Stimulated activated CD8-positive, alpha-beta memory T cell treated with anti-CD3 and anti-CD28 coated beads, Interleukin-4, amount 100 ng/mL, for 48 hours (primary cell): ENCODE measurements around the gene PNMA6E.

Source experiments
- DNase-seq: peaks from one replicate; pipeline ENCODE4 v3.0.0-alpha.2; 2020

PNMA6E gene

DNA sequence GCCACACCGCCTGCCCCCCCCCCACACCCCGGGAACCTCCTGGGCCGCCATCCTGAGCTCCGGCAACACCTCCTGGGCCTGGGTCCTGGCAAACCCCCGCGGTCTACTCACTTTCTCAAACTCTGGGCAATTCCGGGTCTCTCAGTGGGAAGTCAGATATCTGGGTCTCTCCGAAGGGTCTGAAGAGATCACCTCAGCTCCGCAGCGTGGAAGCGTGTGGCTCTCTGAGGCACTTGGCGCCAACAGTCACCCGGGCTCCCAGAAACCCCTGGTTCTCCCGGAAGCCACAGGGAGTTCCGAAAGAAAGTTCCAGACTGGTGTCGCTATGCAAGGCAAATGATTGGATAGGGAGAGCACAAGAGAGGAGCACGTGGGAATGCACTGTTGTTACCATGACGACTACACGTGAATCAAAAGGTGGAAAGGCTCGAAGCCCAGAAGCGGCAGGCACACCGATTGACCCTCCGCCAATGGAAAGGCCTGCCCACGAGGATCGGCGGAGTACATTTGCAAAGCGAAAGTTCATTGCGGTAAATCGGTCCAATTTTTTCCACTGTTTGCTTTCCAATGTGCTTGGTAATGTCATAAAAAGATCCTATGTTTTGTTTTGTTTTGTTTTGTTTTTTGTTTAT lies at the start of gene PNMA6E:
Gene PNMA6E, minus strand, starts transcription at position 218 of the 632 bp plus-strand sequence. CDS start 2,501 bp downstream, outside the sequence.
- no peak for DNase-seq

DNA sequence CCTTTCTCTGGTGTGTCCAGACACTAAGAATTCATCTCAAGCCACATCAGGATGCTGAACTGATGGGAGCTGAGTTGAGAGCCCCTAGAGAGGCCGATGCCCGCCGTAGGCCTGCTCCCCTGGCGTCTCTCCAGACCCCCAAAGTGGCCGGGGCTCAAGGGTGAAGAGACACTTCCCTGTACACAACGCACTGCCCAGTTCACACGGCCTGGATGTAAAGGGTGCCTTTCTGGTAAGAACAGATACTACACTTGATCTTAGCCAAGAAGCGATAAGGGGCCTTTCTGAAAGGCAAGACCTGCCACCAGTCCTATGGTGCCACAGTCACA lies 49.8 kb upstream of the PNMA6E start:
- no peak for DNase-seq

- DNase-seq, result no peak
Measured at GRCh38 chrX:153450114-153450948, 49.2 kb upstream of the PNMA6E start.

DNA sequence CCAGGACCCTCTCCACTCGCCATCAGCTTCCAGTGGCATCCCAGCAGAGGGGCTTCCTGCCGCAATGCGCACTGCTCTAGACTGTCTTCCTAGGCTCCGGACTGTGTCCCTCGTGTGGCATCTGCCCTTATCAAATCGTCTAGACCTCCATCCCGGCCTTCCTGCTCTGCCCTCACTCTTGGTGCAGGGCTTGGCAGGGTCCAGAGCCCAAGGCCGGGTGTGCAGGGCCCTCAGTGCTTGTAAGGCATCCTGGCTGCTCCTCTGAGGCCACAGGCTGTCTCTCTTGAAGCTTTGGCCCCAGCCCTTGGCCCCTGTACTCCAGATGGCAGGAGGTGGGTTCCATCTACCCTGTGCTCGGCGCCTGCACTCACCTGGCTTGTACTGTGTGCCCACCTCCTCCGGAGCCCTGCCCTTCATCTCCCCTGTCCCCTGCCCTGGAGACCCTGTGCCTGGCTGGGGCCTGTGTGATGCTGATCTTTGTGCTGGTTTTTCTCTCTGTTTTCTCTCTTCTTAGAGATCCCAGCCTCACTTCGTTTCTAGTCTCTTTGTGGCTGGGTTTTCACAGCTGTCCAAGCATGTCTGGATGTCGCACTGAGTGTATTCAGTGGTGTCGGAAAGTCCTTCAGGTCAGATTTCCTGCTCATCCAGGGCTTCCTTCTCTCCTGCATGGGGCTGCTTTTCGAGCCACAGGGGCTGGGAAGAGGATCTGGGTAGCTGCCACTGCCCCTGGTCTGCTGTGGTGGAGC lies 48.4 kb upstream of the PNMA6E start:
- DNase-seq, result no peak

DNA sequence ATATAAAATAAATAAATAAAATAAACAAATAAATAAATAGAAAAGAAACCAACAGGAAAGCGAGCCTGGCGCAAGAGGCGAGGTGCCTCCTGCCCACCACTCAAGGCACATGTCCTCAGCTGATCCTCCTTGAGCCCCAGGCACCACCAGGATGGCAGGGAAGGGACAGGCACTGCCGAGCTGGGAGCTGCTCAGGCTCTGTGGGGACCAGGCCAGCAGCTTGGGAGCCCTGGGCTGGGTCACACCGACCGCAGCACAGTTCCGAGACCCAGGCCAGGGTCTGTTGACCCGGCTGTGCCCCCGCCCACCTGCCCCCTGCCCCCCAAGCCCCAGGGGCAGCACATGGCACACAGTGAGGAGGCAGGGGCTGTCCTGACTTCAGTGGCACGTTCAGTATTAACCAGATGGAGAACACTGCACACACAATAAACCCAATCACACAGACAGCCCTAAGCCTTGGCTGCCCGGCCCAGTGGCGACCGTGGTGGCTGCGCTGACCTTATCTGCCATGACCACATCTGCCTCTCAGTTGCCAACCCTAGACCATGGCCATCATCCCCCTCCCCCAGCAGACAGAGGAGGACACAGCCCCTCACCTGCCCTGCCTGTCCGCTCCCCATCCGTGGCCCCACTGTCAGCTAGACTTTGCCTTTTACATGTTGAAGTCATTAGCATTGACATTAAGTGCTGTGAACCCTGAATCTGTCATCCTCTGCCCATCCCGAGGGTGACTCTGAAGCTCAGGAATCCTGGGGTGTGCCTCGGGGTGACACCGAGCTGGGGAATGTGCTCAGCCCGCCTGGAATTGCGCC lies 47.6 kb upstream of the PNMA6E start:
- no peak for DNase-seq

DNA sequence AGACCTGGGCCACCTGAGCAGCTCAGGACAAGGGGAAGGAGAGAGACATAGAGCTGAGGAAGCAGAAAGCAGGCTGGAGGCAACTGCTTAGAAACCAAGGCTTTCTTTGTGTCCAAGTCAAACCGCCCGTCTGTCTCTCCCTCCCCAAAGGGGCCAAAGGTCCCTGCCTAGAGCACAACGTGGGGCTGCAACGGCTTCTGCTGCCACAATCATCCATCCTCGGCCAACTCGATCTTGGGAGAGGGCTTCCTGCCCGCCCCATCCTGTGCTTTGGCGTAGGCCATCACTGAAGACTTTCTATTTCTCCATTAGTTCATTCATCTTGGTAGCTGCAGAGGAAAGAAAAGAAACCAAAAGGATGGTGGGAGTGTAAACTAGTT lies 46.4 kb upstream of the PNMA6E start:
- DNase-seq, result no peak

DNA sequence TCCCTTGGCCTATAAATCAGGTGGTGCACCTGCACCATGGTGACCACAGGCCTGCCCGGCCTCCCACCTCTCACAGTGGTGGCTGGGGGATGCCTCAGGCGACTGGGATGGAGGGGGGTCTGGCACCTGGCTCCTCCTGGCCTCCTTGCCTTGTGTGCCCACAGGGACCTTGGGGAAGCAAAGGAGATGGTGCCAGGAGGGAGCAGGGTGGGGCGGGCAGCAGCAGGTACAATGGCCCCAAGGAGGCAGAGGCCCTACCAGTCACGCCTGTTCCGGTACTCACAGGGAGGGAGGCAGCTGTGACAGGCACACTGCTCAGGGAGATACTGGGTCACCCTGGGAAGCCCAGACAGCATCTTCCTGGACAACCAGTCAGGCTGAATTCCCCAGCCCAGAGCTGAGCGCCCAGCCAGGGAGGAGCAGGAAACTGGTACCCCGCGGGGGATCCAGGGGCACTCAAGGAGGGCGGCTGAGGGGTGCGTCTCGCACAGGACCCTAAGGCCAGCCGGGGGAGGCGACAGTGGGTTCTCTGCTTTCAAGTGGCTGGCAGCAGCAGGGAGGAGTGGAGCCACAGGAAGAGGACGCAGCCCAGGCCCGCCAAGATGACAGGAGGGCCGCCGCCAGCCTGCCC lies 45.9 kb upstream of the PNMA6E start:
- no peak for DNase-seq

DNA sequence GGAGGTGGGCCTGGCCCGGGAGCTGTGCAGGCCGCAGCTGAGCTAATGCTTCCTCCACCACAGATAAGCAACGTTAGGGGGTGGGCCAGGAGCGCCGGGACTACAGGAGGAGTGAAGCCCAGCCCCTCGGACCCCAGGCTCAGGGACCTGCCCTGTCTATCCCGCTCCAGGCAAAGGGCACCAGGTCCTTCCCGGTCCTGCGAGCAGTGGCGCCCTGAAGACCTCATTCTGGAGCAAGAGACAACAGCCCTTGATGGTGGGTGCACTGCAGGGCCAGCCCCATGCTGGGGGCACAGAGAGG lies 45.4 kb upstream of the PNMA6E start:
- no peak for DNase-seq

- DNase-seq, result no peak
Measured at GRCh38 chrX:153445856-153446635, 44.9 kb upstream of the PNMA6E start, which contains the start of gene TREX2. TREX2 (minus strand) TSS chrX:153446056; CDS start chrX:153445430, 626 bp downstream.

GRCh38 chrX:153445106-153445855 lies 44.1 kb upstream of the PNMA6E start:
- no peak for DNase-seq

DNA sequence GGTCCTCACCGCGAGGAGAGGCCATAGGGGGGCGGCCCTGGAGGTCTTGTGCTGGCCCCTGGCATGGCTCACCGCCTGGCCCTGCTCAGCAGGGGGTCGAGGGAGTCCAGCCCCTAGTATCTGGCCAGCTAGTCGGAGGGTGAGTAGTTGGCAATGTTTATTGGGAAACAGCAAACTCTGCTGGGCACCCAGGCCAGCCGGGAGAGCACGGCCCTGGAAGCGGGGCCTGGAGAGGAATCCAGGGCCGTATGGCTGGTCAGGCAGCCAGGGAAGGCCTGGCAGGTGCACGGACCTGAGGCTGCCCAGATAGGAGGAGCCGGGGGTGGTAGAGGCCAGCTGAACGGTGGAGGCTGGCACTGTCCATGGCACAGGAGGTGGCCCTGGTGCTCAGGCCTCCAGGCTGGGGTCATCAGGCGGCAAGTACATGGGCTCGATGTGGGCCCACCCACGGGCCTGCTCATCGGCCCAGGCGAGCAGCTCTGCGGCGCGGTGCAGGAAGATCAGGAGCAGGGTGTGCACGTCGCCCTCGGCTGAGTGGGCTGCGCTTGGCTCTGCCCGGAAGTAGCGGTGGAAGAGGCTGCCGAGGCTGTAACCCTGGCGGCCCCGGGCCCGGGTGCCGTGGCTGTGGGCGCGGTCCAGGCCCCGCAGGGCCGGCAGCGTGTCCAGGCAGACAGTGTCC lies 43.3 kb upstream of the PNMA6E start:
- DNase-seq, result no peak

DNA sequence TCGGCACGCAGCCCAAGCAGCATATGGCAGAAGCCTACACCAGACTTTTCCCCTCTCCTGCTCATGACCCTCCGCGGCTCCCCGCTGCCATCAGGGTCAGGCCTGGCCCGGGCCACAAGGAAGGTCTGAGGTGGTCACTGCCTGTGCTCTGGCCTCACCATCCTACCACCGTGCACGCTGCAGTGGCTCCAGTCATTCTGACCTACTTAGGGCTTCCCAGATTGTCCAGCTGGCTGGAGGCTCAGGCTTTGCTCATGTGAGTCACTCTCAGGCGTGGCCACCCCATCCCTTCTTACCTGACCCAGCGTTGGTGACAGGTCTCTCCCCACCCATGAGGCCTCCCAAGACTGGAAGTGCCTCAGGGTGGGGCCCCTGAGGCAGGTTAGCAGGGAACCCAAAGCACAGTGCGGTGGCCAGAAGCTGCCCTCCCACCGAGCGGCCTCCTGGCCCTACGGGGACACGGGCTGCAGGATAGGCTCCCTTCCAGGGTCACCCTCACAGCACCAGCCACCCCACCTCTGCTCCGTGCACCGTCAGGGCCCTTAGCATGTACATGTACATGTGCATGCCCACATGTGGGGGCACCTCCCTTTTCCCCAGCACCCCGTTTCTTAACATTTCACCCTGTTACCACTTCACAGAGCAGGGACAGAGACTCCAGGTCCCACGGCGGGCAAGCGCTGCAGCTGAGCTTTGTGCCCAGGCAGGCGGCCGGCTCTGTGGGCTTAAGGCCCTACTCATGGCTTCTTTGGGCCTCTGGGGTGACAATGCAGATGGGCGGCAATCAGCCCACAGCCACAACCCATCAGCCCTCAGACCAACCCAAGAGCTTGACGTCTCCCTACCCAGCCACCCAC lies 42.6 kb upstream of the PNMA6E start:
- DNase-seq, result no peak

DNA sequence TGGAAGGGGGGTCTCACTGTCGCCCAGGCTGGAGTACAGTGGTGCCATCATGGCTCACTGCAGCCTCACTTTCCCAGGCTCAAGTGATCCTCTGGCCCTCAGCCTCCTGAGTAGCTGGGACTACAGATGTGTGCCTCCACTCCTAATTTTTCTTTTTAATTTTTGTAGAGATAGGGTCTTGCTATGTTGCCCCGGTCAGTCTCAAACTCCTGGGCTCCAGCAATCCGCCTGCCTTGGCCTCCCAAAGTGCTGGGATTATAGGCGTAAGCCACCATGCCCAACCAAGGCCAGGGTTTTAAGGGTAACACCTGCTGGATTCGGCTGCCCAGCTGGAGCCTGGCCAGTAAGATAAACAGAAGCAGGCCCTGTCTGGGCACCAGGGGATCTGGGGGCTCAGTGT lies 41.3 kb upstream of the PNMA6E start:
- DNase-seq, result no peak

GRCh38 chrX:153441981-153442380 lies 40.8 kb upstream of the PNMA6E start:
- DNase-seq, result no peak

GRCh38 chrX:153441296-153441695 lies 40.1 kb upstream of the PNMA6E start:
- no peak for DNase-seq

DNA sequence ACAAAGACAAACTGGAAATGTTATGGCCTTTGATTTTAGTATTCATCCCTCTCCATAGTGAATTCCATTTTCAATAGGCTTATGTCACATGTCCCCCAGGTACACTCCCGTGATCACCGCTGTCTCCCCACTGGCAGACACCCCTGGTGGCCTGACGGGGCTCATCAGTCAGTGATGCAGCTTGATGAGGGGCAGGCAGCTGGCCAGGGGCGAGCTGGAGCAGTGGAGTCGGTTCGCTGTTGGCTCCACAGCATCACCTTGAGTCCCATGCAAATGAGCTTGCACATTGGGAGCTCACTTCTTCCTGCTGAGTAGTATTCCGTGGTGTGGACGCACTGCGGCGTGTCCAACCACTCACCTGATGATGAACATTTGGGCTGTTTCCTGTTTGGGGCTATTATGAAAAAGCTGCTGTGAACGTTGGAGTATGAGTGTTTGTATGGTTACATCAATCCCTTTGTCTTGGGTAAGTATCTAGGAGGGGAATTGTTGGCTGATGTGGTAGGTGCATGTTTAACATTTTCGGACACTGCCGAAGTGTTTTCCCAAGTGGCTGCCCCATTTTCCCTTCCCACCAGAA lies 39.5 kb upstream of the PNMA6E start:
- DNase-seq, result no peak

DNA sequence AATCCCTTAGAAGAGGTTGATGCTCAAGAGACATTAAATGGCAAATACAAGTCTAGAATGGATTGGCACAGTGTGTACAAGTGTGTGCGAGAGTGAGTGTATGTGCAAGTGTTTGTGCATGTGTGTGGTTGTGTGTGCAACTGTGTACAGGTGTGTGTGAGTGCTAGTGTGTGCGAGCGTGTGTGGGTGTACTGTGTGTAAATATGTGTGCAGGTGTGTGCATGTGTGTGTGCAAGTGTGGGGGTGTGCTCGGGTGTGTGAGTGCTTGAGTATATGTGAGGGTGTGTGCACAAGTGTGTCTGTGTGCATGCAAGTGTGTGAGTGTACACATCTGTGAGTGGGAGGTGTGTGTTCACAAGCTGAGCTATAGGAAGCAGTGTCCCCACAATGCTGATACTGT lies 38.8 kb upstream of the PNMA6E start:
- DNase-seq, result no peak

- DNase-seq, result no peak
Measured at GRCh38 chrX:153438532-153438931, 37.4 kb upstream of the PNMA6E start.

DNA sequence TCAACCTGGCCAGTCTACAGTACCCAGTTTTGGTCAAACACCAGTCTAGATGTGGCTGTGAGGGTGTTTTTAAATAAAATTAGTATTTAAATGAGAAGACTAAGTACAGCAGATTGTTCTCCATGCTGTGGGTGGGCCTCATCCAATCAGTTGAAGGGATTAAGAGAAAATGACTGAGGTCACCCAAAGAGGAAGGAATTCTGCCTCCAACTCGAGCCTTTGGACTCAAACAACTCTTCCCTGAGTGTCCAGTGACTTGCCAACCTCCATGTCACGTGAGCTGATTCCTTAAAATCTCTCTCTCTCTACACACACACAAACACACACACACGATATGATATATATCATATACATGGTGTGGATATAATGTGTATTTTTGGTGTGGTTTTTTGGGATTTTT lies 34.7 kb upstream of the PNMA6E start:
- DNase-seq, result no peak
